GM12878 (cell line): ENCODE results near the gene SLC12A1. TPM values are rescaled to one million over a fixed set of nuclear protein-coding genes. Genes with fewer than 3 reads are reported as not detected.

Experiments
- ATAC-seq: fragments of 200-7000 bp; cut with Tn5 transposase; 3 replicates; pipeline ENCODE4 v1.9.1; 2020; ENCODE audit warnings: mild to moderate bottlenecking, moderate library complexity
- BruUV-seq: library from RNA; stranded (reverse); fragments of 400-500 nt; replicated peaks from 2 replicates; lab custom pipeline; 2021; lab: Mats Ljungman, UMichigan
- CTCF ChIA-PET: fragments of 300-600 bp; sonication (Branson Sonifier 250); formaldehyde crosslinking; extraction: SDS; loops from one replicate; lab custom pipeline; 2021; ENCODE audit warnings: inconsistent platforms; lab: Yijun Ruan, JAX
- POLR2A ChIA-PET: fragments of 350-600 bp; formaldehyde crosslinking; extraction: SDS; loops from one replicate; lab custom pipeline; 2021; ENCODE audit warnings: inconsistent platforms; lab: Charles Lee
- RAD21 ChIA-PET: fragments of 300-600 bp; sonication (Branson Sonifier 250); formaldehyde crosslinking; loops from one replicate; lab custom pipeline; 2023; ENCODE audit warnings: antibody characterized with exemption; ENCODE audit not compliant: unreplicated experiment; lab: Charles Lee
- SMC1A ChIA-PET: fragments of 300-600 bp; sonication (Branson Sonifier 250); formaldehyde crosslinking; loops from one replicate; lab custom pipeline; 2023; ENCODE audit not compliant: unreplicated experiment, uncharacterized antibody; lab: Charles Lee
- DNase-seq: peaks from one replicate; pipeline ENCODE4 v3.0.0-alpha.2; 2011; ENCODE audit warnings: low read depth, low spot score
- FAIRE-seq: peaks from 3 replicates; lab custom pipeline; 2011; peaks lifted over from hg19 to GRCh38; lab: Jason Lieb, UNC
- H2AFZ ChIP-seq: 2 replicates; pipeline ENCODE4 v1.6.0; 2011; ENCODE audit warnings: low read depth, low read length, control low read depth; ENCODE audit not compliant: control insufficient read depth
- H3K27ac ChIP-seq: 2 replicates; pipeline ENCODE4 v1.5.1; 2011; ENCODE audit warnings: control low read depth; ENCODE audit not compliant: control insufficient read depth, insufficient read depth
- H3K27me3 ChIP-seq, 2 experiments: replicated peaks in 1 of 2; 2 replicates each; pipeline versions ENCODE4 v1.6.0 to v1.6.1; 2011; ENCODE audit warnings: low read length in 1 of 2; ENCODE audit not compliant: control insufficient read depth in 2 of 2, insufficient read depth in 2 of 2
- H3K36me3 ChIP-seq, 2 experiments: 2 replicates each; pipeline ENCODE4 v1.5.1; 2011; ENCODE audit warnings: low read length in 1 of 2; ENCODE audit not compliant: control insufficient read depth in 2 of 2, insufficient read depth in 2 of 2
- H3K4me1 ChIP-seq: 2 replicates; pipeline ENCODE4 v1.6.1; 2011; ENCODE audit warnings: mild to moderate bottlenecking, low read length, moderate library complexity, mixed read lengths; ENCODE audit not compliant: control insufficient read depth, insufficient read depth
- H3K4me2 ChIP-seq: 2 replicates; pipeline ENCODE4 v1.6.0; 2011; ENCODE audit warnings: control low read depth; ENCODE audit not compliant: control insufficient read depth, insufficient read depth
- H3K4me3 ChIP-seq: fragments of 200-600 bp; sonication (generic); 2 replicates; pipeline ENCODE4 v1.5.1; 2016
- H3K79me2 ChIP-seq: 2 replicates; pipeline ENCODE4 v1.6.0; 2011; ENCODE audit warnings: low read length; ENCODE audit not compliant: control insufficient read depth, insufficient read depth
- H3K9ac ChIP-seq: 2 replicates; pipeline ENCODE4 v1.8.0; 2011; ENCODE audit warnings: low read length, control low read depth, mixed read lengths; ENCODE audit not compliant: control insufficient read depth, insufficient read depth
- H3K9me3 ChIP-seq: replicated peaks from 3 replicates; pipeline ENCODE4 v1.5.1; 2011; ENCODE audit warnings: mild to moderate bottlenecking, low read length; ENCODE audit not compliant: control insufficient read depth, insufficient read depth
- H4K20me1 ChIP-seq: 2 replicates; pipeline ENCODE4 v1.6.0; 2011; ENCODE audit not compliant: control insufficient read depth, insufficient read depth
- CHD4 ChIP-seq: fragments of 200-600 bp; sonication (generic); IDR thresholded peaks from 2 replicates; pipeline ENCODE4 v1.6.1; 2016; ENCODE audit warnings: mild to moderate bottlenecking
- DPF2 ChIP-seq: fragments of 450-650 bp; IDR thresholded peaks from 2 replicates; pipeline ENCODE4 v1.6.1; 2017; ENCODE audit warnings: mild to moderate bottlenecking
- EP300 ChIP-seq, 2 experiments: fragments of 150-350 bp in 1 of 2; IDR thresholded peaks; 2 replicates each; pipeline ENCODE4 v1.6.1; 2011 to 2012; ENCODE audit warnings: low read depth in 2 of 2, low read length in 2 of 2, borderline replicate concordance in 1 of 2, improper control_type of control experiment in 1 of 2, inconsistent platforms in 1 of 2; ENCODE audit not compliant: control insufficient read depth in 1 of 2
- ESRRA ChIP-seq: IDR thresholded peaks from 2 replicates; pipeline ENCODE4 v1.6.1; 2012; ENCODE audit warnings: mild to moderate bottlenecking, low read length, improper control_type of control experiment
- EZH2 ChIP-seq: IDR thresholded peaks from 2 replicates; pipeline ENCODE4 v1.6.1; 2012; ENCODE audit warnings: low read depth, mild to moderate bottlenecking, control low read depth, inconsistent platforms, low read length, borderline replicate concordance; ENCODE audit not compliant: control insufficient read depth
- KLF5 ChIP-seq: fragments of 450-650 bp; IDR thresholded peaks from 2 replicates; pipeline ENCODE4 v1.6.1; 2014; ENCODE audit warnings: mild to moderate bottlenecking; ENCODE audit not compliant: partially characterized antibody
- NFYB ChIP-seq: IDR thresholded peaks from 2 replicates; pipeline ENCODE4 v1.6.1; 2011; ENCODE audit warnings: low read depth, mild to moderate bottlenecking, low read length, improper control_type of control experiment, moderate library complexity; ENCODE audit not compliant: insufficient read depth
- NRF1 ChIP-seq: conservative IDR thresholded peaks from 2 replicates; pipeline ENCODE4 v1.6.1; 2011; ENCODE audit warnings: mild to moderate bottlenecking, low read depth, low read length, improper control_type of control experiment
- PML ChIP-seq: IDR thresholded peaks from 2 replicates; pipeline ENCODE4 v1.6.1; 2012; ENCODE audit warnings: low read length, inconsistent platforms
- POU2F2 ChIP-seq: IDR thresholded peaks from 3 replicates; pipeline ENCODE4 v1.6.1; 2011; ENCODE audit warnings: low read depth, mild to moderate bottlenecking, low read length, borderline replicate concordance
- TAF1 ChIP-seq: IDR thresholded peaks from 2 replicates; pipeline ENCODE4 v1.6.1; 2011; ENCODE audit warnings: mild to moderate bottlenecking, low read depth, low read length, borderline replicate concordance
- YY1 ChIP-seq: IDR thresholded peaks from 2 replicates; pipeline ENCODE4 v1.6.1; 2011; ENCODE audit warnings: low read depth, mild to moderate bottlenecking, low read length
- WGBS: methylation state at CpG from one replicate; pipeline ENCODE4 v1.1.6; 2016; ENCODE audit warnings: low lambda C conversion rate; ENCODE audit not compliant: insufficient replicate concordance, insufficient coverage; ENCODE audit errors: missing lambda C conversion rate; 5-methylcytosine and 5-hydroxymethylcytosine counted together
- in situ Hi-C: fragments of 300-500 bp; cut with MboI; formaldehyde crosslinking; loops from 9 replicates; pipeline ENCODE4 v1.14.3; 2018; ENCODE audit warnings: mixed read lengths
- intact Hi-C: fragments of 100-400 bp; cut with micrococcal nuclease; formaldehyde crosslinking; loops from one replicate; pipeline ENCODE4 v1.14.2; 2022; ENCODE audit not compliant: unreplicated experiment
- polyA plus RNA-seq, 11 experiments: library from polyadenylated mRNA; depleted of rRNA in 4 of 11; unstranded in 6 of 11; stranded (reverse) in 5 of 11; fragments of >200 nt; fragmentation: Nextera tagmentation in 4 of 11; fragmentation: Illumina TruSeq in 1 of 11; extraction: Ambion mirVana in 4 of 11; extraction: Trizol in 1 of 11; gene quantifications; 1 replicate in 1 of 11; 2 replicates in 10 of 11; pipeline versions ENCODE4 v1.2.1 to v1.2.3, GENCODE V29; 2011 to 2016; ENCODE audit warnings: inconsistent platforms in 2 of 11, missing spikeins in 2 of 11, low read depth in 1 of 11
- total RNA-seq, 4 experiments: library from RNA; depleted of rRNA in 3 of 4; stranded (reverse); fragments of >200 nt in 3 of 4; fragmentation: Illumina TruSeq in 1 of 4; extraction: Trizol in 1 of 4; gene quantifications; 2 replicates each; pipeline versions ENCODE4 v1.2.1 to v1.2.3, GENCODE V29; 2013 to 2021
- TF ChIP-seq, protein P1 (sequence below): IDR thresholded peaks from 2 replicates; pipeline ENCODE4 v1.6.1; 2011; ENCODE audit warnings: low read depth, mild to moderate bottlenecking, low read length, moderate library complexity, borderline replicate concordance; ENCODE audit errors: extremely low read depth

Gene SLC12A1
- total and polyA plus RNA-seq, 10 of the 15 experiments (the other 5 are each of a cell fraction or from before 2014, with no cell fraction given): under 0.01 TPM; not detected in 9

DNA sequence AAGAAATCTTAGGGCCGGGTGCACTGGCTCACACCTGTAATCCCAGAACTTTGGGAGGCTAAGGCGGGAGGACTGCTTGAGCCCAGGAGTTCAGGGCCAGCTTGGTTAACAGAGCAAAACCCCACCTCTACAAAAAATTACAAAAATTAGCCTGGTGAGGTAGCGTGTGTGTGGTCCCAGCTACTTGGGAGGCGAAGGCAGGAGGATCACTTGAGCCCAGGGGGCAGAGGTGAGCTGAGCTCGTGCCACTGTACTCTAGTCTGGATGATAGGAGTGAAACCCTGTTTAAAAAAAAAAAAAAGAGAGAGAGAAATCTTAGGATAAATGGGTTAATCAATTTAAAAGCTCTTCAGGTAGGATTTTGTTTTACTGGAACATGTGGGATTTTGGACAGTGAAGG is 93.9 kb downstream of the SLC12A1 start (continued):
- no peak for TF ChIP-seq NRF1
- no peak for TF ChIP-seq PML
- TF ChIP-seq EP300 (IDR thresholded peaks at IDR 0.05; ENCODE audit: borderline replicate concordance in 1 of 2, control insufficient read depth in 1 of 2, low read depth in 2 of 2, low read length in 2 of 2): no peak
- no peak for TF ChIP-seq CHD4
- TF ChIP-seq TAF1: no peak
- TF ChIP-seq, protein P1, sequence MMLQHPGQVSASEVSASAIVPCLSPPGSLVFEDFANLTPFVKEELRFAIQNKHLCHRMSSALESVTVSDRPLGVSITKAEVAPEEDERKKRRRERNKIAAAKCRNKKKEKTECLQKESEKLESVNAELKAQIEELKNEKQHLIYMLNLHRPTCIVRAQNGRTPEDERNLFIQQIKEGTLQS: no peak
- no peak for TF ChIP-seq KLF5
- no peak for TF ChIP-seq ESRRA
- TF ChIP-seq POU2F2: no peak

DNA sequence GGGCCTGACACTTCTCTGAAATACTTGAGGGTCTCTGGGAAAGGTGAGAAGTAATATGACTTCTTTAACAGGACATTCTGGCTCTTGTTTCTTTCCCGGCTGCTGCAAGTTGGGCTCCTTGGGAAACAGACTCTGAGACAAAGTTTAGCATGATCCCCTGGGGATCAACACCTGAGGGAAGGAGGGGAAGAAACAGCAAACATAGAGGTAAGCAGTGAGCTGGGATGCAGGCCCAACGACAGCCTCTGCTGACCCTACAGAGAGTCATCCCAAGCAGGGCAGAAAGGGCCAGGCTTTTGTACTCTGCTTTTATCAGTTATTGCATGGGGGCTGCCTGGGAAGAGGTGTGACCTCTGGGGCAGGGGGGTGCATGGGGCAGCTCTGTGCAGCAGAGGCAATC is 98.3 kb downstream of the SLC12A1 start:
- H2AFZ ChIP-seq: no peak overlapping the region
- no peak overlapping the region for H3K4me3 ChIP-seq
- TF ChIP-seq YY1 (no peak), NFYB (no peak), DPF2 (no peak), EZH2 (no peak)
- TF ChIP-seq, all 136 proteins: peak for 0
- no peak overlapping the region for H3K9ac ChIP-seq
- H4K20me1 ChIP-seq: no peaks in the 10 kb centered on the region
- SMC1A ChIA-PET: interaction anchor here (1.4 kb wide), 1 partner anchor 36 kb away, joined by 4 read pairs; no protein-coding TSS in a partner anchor
- intact Hi-C loops (no loop called here), in situ Hi-C loops (no loop called here)
- DNase-seq (no peak), FAIRE-seq (no peak), ATAC-seq (no peak)
- H3K4me2 ChIP-seq: no peak overlapping the region
- no peak overlapping the region for H3K27ac ChIP-seq
- no peaks in the 10 kb centered on the region for H3K36me3 ChIP-seq
- no peaks in the 10 kb centered on the region for H3K9me3 ChIP-seq
- 0% methylated on average over 2 of the region's 2 CpGs for WGBS
- H3K4me1 ChIP-seq: no peaks in the 10 kb centered on the region
- CTCF ChIA-PET: interaction anchor here (0.9 to 1.6 kb wide), 4 partner anchors 15 to 48 kb away, joined by 3 read pairs; no protein-coding TSS in a partner anchor
- RAD21 ChIA-PET: interaction anchor here (1.0 kb wide), 1 partner anchor 49 kb away, joined by 3 read pairs; no protein-coding TSS in a partner anchor
- H3K79me2 ChIP-seq: no peaks in the 10 kb centered on the region
- POLR2A ChIA-PET: no interaction called here
- no TSS peak for BruUV-seq
- no peaks in the 10 kb centered on the region for H3K27me3 ChIP-seq
